ENCODE measurements around the gene KRTAP10-4.

The KRTAP10-4 gene

GRCh38 chr21:44564886-44565598 is 8.5 kb upstream of the KRTAP10-4 start:
- peaks cover 7% of the 10 kb centered on the region for H3K9me3 Mint-ChIP-seq
- H3K27me3 Mint-ChIP-seq, result no peaks in the 10 kb centered on the region
- H3K4me3 Mint-ChIP-seq, result no peak overlapping the region
- peak overlapping the region; percentile 31 for H3K27ac Mint-ChIP-seq
- no peaks in the 10 kb centered on the region for H3K36me3 Mint-ChIP-seq (ENCODE audit: low read depth)
- H3K4me1 Mint-ChIP-seq (ENCODE audit: low read depth), result peaks cover 18% of the 10 kb centered on the region

GRCh38 chr21:44566403-44566802 is 7.1 kb upstream of the KRTAP10-4 start:
- Mint-ChIP-seq H3K4me1 (ENCODE audit: low read depth) (peaks cover 18% of the 10 kb centered on the region), H3K4me3 (no peak overlapping the region), H3K27ac (no peak overlapping the region), H3K9me3 (no peaks in the 10 kb centered on the region), H3K27me3 (peaks cover under 1% of the 10 kb centered on the region), H3K36me3 (ENCODE audit: low read depth) (no peaks in the 10 kb centered on the region)

GRCh38 chr21:44567481-44568171 is 5.9 kb upstream of the KRTAP10-4 start:
- Mint-ChIP-seq H3K27ac (no peak overlapping the region), H3K4me3 (no peak overlapping the region), H3K4me1 (ENCODE audit: low read depth) (peaks cover 18% of the 10 kb centered on the region), H3K36me3 (ENCODE audit: low read depth) (no peaks in the 10 kb centered on the region), H3K27me3 (peaks cover 3% of the 10 kb centered on the region), H3K9me3 (no peaks in the 10 kb centered on the region)

- Mint-ChIP-seq H3K36me3 (ENCODE audit: low read depth) (no peaks in the 10 kb centered on the region), H3K4me1 (ENCODE audit: low read depth) (peaks cover 18% of the 10 kb centered on the region), H3K4me3 (no peak overlapping the region), H3K9me3 (no peaks in the 10 kb centered on the region), H3K27ac (no peak overlapping the region), H3K27me3 (peaks cover 3% of the 10 kb centered on the region)
Observed at GRCh38 chr21:44568261-44568660, 5.3 kb upstream of the KRTAP10-4 start.

- Mint-ChIP-seq H3K4me1 (ENCODE audit: low read depth) (peaks cover 18% of the 10 kb centered on the region), H3K27ac (no peak overlapping the region), H3K9me3 (no peaks in the 10 kb centered on the region), H3K27me3 (peaks cover 3% of the 10 kb centered on the region), H3K4me3 (no peak overlapping the region), H3K36me3 (ENCODE audit: low read depth) (no peaks in the 10 kb centered on the region)
Observed at GRCh38 chr21:44568667-44569556, 4.6 kb upstream of the KRTAP10-4 start.

- Mint-ChIP-seq H3K9me3 (no peaks in the 10 kb centered on the region), H3K36me3 (ENCODE audit: low read depth) (no peaks in the 10 kb centered on the region), H3K4me1 (ENCODE audit: low read depth) (peaks cover 11% of the 10 kb centered on the region), H3K27me3 (peaks cover 3% of the 10 kb centered on the region), H3K27ac (no peak overlapping the region), H3K4me3 (no peak overlapping the region)
Observed at GRCh38 chr21:44569861-44570517, 3.5 kb upstream of the KRTAP10-4 start.

- Mint-ChIP-seq H3K36me3 (ENCODE audit: low read depth) (no peaks in the 10 kb centered on the region), H3K9me3 (no peaks in the 10 kb centered on the region), H3K4me1 (ENCODE audit: low read depth) (peaks cover 5% of the 10 kb centered on the region), H3K4me3 (no peak overlapping the region), H3K27ac (no peak overlapping the region), H3K27me3 (peaks cover 3% of the 10 kb centered on the region)
Observed at GRCh38 chr21:44571296-44571695, 2.2 kb upstream of the KRTAP10-4 start.

GRCh38 chr21:44571844-44572782 is 1.4 kb upstream of the KRTAP10-4 start:
- H3K27me3 Mint-ChIP-seq, result peaks cover 3% of the 10 kb centered on the region
- no peaks in the 10 kb centered on the region for H3K36me3 Mint-ChIP-seq (ENCODE audit: low read depth)
- H3K4me3 Mint-ChIP-seq, result no peak overlapping the region
- no peak overlapping the region for H3K27ac Mint-ChIP-seq
- H3K9me3 Mint-ChIP-seq, result peaks cover under 1% of the 10 kb centered on the region
- no peaks in the 10 kb centered on the region for H3K4me1 Mint-ChIP-seq (ENCODE audit: low read depth)

GRCh38 chr21:44572959-44573583 is 458 bp upstream of the KRTAP10-4 start:
- Mint-ChIP-seq H3K4me1 (ENCODE audit: low read depth) (no peaks in the 10 kb centered on the region), H3K27me3 (peaks cover 3% of the 10 kb centered on the region), H3K27ac (no peak overlapping the region), H3K4me3 (no peak overlapping the region), H3K9me3 (peaks cover 8% of the 10 kb centered on the region), H3K36me3 (ENCODE audit: low read depth) (peaks cover 3% of the 10 kb centered on the region)

- no peak overlapping the region for H3K27ac Mint-ChIP-seq
- no peak overlapping the region for H3K4me3 Mint-ChIP-seq
- peaks cover 9% of the 10 kb centered on the region for H3K9me3 Mint-ChIP-seq
- H3K27me3 Mint-ChIP-seq, result peaks cover 3% of the 10 kb centered on the region
- H3K36me3 Mint-ChIP-seq (ENCODE audit: low read depth), result peaks cover 4% of the 10 kb centered on the region
- H3K4me1 Mint-ChIP-seq (ENCODE audit: low read depth), result no peaks in the 10 kb centered on the region
Observed at GRCh38 chr21:44574457-44575306, 1.2 kb downstream of the KRTAP10-4 start.

- peaks cover 3% of the 10 kb centered on the region for H3K27me3 Mint-ChIP-seq
- H3K4me1 Mint-ChIP-seq (ENCODE audit: low read depth), result no peaks in the 10 kb centered on the region
- peaks cover 4% of the 10 kb centered on the region for H3K36me3 Mint-ChIP-seq (ENCODE audit: low read depth)
- H3K27ac Mint-ChIP-seq, result no peak overlapping the region
- H3K9me3 Mint-ChIP-seq, result peaks cover 9% of the 10 kb centered on the region
- no peak overlapping the region for H3K4me3 Mint-ChIP-seq
Observed at GRCh38 chr21:44575307-44576024, 1.9 kb downstream of the KRTAP10-4 start.

- no peaks in the 10 kb centered on the region for H3K4me1 Mint-ChIP-seq (ENCODE audit: low read depth)
- peaks cover 6% of the 10 kb centered on the region for H3K36me3 Mint-ChIP-seq (ENCODE audit: low read depth)
- peaks cover 3% of the 10 kb centered on the region for H3K27me3 Mint-ChIP-seq
- H3K27ac Mint-ChIP-seq, result no peak overlapping the region
- no peak overlapping the region for H3K4me3 Mint-ChIP-seq
- H3K9me3 Mint-ChIP-seq, result peaks cover 11% of the 10 kb centered on the region
Observed at GRCh38 chr21:44576025-44576420, 2.5 kb downstream of the KRTAP10-4 start.
